Activated CD4-positive, CD25-positive, alpha-beta regulatory T cell treated with anti-CD3 and anti-CD28 coated beads, Interleukin-2, amount 50 U/mL, for 16 hours (primary cell): ENCODE data around the gene FABP3.

ENCODE experiments used
- DNase-seq: peaks from one replicate; pipeline ENCODE4 v3.0.0-alpha.2; 2020; ENCODE audit warnings: low read depth, low spot score

The FABP3 gene

GRCh38 chr1:31373056-31373896 lies at the start of gene FABP3:
TSS of gene FABP3 (minus strand) at chr1:31373076. CDS start at chr1:31373014, 62 bp downstream.
- DNase-seq: no peak

- DNase-seq: no peak
Measured at GRCh38 chr1:31421371-31422040, 48.6 kb upstream of the FABP3 start.

GRCh38 chr1:31420716-31421115 lies 47.8 kb upstream of the FABP3 start:
- DNase-seq: no peak

DNA sequence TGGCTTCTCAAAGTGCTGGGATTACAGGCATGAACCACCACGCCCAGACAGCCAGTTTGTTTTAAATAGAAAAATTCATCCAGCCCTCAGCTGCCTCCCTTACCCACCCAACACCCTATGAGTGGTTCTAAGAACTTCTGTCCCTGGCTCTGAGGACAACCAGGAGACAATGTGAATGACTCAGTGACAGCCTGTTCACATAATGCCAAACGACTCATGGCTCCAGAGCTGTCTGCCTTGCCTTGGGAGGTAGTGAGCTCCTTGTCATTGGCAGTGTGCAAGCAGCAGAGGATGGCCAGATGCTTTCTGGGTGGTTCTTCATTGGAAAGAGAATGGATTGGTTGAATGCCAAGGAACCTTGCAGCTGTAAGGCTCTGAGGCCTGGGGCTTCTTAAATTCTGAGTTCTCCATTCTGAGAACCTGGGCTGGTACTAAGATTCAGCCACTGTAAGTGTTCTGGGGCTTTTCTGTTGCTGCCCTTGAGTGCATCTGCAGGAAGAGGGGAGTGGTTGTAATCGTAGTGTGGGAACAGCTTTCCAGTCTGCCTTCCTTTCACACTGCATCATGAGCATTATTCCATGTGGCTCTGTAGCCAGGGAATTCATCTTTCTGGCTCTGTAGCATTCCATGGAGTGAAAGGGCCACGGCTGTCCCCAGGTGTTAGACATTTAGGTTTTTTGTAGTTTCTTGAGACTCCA lies 45.9 kb upstream of the FABP3 start:
- no peak for DNase-seq

DNA sequence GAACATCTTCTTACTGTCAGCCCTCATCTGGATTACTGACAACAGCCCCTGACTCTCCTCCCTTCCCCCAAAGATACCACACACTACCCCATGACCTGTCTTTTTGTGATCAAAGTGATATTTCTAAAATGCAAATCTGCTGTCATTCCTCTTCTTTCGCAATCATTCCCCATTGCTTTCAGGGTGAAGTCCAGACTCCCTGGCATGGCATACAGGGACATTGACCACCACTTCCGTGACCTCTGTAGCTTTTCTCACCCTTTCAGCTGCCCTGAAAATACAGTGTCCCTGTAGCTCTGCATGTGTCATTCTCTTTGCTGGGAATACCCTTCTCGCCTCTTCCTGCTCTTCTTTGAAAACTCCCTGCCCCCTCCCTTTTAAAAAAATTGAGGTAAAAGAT lies 44.3 kb upstream of the FABP3 start:
- DNase-seq: no peak

GRCh38 chr1:31416101-31416736 lies 43.3 kb upstream of the FABP3 start:
- no peak for DNase-seq

DNA sequence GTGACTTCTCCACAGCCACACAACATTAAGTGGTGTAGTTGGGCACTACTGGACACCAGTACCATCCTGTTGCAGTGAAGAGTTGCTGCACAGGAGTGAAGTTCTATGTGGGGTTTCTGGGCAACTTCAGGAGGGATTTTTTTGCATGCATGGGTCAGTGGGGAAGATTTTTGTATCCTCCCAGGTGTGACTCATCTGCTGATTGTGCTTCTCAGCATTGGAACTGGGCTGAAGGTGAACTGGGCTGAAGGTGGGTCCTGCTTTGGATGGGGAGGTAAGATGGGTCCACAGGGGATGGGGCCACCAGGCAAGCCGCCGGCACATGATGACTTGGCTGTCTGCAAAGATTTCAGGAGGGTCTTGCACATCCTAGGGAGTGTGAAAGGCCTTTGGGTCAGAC lies 42.8 kb upstream of the FABP3 start:
- no peak for DNase-seq

DNA sequence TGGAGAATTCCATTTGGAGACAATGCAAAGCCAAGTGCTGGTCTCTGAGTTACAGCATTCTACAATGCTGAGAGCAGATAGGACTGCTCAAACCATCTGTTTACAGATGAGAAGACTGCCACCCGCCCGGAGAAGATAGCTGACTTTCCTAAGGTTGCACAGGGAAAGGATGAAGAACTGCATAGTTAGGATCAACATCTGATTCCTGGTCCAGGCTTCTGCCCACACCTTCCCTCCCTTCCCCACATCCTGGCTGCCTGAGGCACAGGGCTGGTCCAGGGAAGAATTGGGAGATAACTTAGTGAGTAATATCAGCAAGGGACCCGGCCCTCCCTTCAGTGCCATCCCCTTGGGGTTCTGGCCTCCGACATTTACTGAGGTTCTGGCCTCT lies 42.1 kb upstream of the FABP3 start:
- no peak for DNase-seq

DNA sequence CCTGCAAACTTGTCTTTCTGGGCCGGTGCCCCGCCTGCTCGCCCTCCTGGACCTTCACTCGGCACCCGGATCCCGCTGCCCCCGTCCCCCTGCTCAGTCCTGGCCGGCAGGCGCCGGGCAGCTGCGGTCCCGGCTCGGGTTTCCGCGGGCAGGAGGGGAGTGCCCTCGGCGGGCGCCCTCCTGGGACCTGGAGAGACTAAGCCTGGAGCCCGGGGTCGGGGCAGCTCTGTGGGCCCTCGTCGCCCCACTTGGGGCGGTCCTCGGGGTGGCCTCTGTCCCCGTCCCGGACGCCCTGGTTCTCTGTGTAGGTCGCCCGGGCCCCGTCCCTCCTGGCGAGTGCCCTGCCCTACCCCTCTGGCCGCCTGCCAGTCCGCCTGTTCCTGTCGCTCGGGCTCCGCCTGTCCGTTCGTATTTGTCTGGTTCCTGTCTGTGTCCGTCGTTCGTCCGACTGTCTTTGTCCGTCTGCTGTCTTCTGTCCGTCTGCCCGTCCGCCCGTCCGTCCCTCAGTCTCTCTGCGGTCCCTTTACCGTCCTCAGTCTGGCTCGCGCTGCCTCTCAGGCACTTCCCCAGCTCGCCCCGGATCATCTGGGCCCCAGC lies 40.6 kb upstream of the FABP3 start:
- DNase-seq: no peak

DNA sequence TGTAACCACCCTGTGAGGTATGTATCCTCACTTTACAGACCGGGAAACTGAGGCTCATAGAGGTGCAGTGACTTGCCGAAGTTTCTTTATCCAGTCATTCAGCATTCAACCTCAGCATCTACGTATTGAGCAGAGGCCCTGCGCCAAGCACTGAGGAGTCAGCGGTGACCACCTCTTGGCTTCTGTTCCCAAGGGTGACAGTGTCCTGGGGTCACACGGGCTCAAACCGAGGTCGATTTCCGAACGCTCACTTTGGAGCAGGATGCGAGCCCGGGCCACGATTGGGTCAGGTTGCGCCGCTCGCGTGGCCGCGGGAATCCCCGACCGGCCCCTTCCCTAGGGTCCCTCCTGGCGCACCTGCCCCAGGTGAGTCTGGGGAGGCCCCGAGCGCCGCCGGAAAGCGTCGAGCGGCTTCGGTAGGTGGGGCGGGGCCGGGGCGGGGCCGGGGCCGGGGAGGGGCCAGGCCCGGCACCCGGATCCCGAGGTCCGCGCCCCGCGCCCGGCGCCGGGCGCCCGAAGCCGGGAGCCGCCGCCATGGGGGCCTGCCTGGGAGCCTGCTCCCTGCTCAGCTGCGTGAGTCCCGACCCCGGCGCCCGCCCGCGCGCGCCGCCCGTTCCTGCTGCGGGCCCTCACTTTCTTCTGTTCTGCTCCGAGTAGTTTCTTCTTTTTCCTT lies 40.0 kb upstream of the FABP3 start, which contains the start of gene SERINC2:
Gene SERINC2, plus strand, starts transcription at position 482 of the 673 bp plus-strand sequence. Its CDS starts 53 bp downstream, at position 535.
- DNase-seq: no peak

DNA sequence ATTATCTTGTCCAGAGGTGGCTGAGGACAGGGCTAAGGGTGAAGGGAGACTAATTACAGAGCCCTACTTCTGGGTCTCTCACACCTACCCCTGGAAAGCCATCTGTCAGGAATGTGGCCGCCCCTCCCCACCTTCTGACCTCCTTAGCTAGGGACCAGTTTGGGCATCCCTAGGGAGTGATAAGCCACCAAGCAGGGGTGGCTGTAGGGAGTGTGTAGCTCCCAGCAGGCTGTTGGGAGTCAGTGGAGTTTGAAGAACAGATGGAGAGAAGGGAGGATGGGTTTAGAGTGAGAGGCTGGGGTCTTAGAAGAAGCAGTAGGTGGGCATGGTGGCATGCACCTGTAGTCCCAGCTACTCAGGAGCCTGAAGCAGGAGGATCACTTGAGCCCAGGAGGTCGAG lies 39.3 kb upstream of the FABP3 start:
- DNase-seq: no peak

GRCh38 chr1:31410871-31411270 lies 38.0 kb upstream of the FABP3 start:
- no peak for DNase-seq

DNA sequence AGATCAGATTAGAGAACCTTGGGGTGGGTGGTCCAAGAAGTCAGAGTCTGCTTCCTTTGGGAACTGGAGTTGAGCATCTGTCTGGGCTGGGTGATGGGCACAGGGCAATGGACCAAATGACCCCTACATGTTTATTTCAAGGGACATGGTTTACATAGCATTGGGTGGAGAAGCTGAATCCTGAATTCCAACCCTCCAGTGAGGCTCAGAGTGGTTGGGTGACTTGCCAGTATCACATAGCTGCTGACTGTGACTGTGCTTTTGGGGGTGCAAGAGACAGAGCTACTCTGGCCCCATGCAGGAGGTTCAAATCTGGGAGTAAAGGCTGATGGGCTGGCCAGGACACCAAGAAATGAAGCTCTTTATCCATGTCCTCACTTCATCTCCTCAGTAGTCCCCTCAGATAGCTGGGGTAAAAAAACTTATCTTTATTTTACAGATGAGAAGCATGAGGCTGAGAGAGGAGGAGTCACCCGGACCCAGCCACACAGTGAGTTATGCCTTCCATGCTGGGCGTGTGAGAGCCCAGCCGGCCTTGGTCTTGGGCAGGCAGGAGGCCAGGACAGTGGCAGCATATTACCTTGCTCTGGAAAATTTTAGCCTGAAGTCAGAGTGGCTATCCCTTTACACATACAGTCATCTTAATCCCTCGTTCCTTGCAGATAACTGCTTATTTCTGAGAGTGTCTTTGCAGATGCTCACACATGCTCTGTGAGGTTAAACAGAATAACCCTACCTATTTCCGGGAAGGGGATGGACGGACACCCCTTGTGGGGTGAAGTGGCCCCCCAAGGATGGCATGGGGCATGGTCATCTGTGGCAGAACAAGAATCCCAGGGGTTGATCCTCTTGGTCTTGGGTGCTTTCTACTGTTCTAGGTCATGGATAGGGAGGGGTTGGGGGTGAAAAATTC lies 37.3 kb upstream of the FABP3 start:
- DNase-seq: no peak

DNA sequence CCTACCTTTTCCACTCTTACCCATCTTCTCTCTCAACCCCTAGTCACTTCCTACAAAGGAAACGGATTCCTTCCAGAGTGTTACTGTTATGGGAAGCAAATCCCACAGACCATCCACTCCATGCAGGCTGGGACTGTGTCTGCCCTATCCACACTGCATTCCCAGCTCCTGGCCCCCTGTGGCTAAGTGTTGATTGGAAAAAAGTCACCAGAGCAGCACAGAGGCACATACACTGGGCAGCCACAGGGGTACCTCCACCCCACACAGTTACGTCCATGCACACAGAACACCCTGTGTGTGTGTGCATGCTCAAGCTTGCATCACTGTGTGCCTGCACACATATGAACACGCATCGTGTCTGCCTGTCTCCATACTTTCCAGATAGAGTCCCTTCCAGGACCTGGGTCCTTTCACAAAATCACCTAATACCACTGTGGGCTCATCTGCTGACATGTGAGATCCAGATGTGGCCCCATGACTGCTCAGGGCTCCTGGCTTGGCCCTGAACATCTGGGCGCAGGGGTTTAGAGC lies 36.0 kb upstream of the FABP3 start:
- no peak for DNase-seq

GRCh38 chr1:31407029-31407626 lies 34.3 kb upstream of the FABP3 start:
- DNase-seq: no peak

- no peak for DNase-seq
Measured at GRCh38 chr1:31405578-31406245, 32.8 kb upstream of the FABP3 start.

DNA sequence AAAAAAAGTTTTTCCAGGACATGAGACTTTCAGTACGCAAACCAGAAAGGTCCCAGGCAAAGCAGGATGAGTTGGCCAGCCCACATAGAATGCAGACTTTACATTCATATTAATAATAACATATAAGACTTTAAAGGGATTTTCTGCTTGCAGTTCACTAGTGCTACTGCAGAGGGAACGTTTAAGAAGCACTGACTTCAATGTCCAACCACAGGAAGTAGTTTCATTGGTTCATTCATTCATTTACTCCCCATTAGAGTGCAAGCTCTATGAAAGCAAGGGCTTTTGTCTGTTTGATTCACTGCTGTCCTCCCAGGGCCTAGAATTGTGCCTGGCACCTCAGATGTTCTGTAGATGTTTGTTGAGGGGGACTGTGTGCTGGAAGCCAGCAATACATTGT lies 28.4 kb upstream of the FABP3 start:
- DNase-seq: no peak

GRCh38 chr1:31400393-31400792 lies 27.5 kb upstream of the FABP3 start:
- no peak for DNase-seq

- no peak for DNase-seq
Measured at GRCh38 chr1:31399976-31400375, 27.1 kb upstream of the FABP3 start.
